Measurements from ENCODE around the gene MCRIP2.

MCRIP2 gene

DNA sequence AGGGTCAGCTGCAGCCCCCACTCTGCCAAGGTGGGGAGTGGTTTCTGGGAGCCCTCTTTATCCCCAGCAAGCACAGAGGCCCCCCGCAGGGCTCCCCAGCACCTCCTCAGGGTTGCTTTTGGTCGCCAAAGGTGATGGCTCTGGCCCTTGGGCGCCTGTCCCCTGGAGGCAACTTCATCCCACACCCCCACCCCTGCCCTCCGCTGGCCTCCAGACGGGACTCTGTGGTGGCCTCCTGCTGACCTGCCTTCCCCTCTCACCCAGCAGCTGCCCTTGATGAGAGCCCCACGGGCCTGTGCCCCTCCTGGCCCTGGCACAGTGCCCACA, 18.5 kb downstream of the MCRIP2 start:
- DNase-seq (ENCODE audit: low read depth), result no peak
- H3K4me3 ChIP-seq (ENCODE audit: low read length), result no peak overlapping the region
- TF ChIP-seq CTCF (conservative IDR thresholded peaks at IDR 0.05; ENCODE audit: low read depth, low read length), result no peak

DNA sequence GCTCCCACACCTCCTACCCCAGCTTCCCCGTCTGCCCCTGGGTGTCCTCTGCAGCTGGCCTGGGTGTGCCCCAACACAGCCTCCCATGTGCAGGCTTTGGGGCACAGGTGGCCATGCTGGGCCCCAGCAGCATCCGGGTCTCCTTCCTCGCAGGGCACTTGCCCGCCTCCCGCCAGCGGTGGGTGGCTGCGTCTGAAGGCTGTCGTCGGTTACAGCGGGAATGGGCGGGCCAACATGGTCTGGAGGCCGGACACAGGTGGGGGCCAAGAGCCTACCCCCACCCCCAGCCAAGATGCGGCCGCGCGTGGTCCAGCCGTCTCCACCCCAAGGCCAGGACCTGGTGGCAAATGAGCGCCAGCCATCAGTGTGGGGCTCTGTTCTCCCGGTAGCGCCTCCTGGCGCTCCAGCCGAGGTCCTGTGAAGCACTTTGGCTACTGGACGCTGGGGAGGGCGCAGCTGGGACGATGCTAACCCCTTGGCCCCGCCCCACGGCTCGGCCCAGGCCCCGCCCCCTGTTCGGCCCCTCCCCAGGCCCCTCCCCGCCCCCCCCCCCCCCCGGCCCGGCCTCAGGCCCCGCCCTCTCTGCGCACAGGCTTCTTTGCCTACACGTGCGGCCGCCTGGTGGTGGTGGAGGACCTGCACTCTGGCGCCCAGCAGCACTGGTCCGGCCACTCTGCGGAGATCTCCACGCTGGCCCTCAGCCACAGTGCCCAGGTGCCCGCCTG, 19.0 kb downstream of the MCRIP2 start:
- H3K4me3 ChIP-seq (ENCODE audit: low read length), result no peak overlapping the region
- TF ChIP-seq CTCF (conservative IDR thresholded peaks at IDR 0.05; ENCODE audit: low read depth, low read length), result peak; percentile 65
- DNase-seq (ENCODE audit: low read depth), result no peak

DNA sequence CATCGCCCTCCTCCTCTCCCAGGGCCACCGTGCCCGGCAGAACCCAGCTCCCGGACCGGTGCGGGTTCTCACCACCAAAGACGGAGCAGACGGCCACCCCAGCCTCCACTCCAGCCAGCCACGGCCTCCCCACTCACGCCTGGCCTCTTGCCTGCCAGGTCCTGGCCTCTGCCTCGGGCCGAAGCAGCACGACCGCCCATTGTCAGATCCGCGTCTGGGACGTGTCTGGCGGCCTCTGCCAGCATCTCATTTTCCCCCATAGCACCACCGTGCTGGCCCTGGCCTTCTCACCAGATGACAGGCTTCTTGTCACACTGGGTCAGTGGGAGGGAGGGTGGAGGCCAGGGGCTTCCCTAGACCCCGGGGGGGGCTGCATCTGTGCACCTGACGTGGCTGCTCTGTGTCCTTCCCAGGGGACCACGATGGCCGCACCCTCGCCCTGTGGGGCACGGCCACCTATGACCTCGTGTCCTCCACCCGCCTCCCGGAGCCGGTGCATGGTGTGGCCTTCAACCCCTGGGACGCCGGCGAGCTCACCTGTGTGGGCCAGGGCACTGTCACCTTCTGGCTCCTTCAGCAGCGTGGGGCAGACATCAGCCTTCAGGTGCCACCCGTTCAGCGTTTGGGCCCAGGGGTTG, 19.7 kb downstream of the MCRIP2 start:
- no peak for DNase-seq (ENCODE audit: low read depth)
- no peak for TF ChIP-seq CTCF (conservative IDR thresholded peaks at IDR 0.05; ENCODE audit: low read depth, low read length)
- no peak overlapping the region for H3K4me3 ChIP-seq (ENCODE audit: low read length)

DNA sequence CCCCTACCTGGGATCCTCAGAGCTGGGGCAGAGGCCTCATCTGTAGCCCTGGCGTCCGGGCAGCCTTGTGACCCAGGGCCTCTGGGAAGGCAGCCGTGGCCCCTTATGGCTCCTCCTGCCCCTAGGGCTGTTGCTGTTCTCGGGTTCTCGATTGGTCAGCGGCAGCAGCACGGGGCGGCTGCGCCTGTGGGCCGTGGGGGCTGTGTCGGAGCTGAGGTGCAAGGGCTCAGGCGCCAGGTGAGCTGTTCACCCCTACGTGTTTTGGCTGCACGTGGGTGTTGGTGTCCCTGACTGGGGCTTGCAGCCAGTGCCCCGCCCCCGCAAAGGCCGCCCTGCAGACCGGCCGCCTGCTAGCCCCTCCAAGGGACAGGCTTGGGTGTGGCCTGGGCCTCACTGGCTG, 20.5 kb downstream of the MCRIP2 start:
- H3K4me3 ChIP-seq (ENCODE audit: low read length), result no peak overlapping the region
- DNase-seq (ENCODE audit: low read depth), result no peak
- TF ChIP-seq CTCF (conservative IDR thresholded peaks at IDR 0.05; ENCODE audit: low read depth, low read length), result no peak

- TF ChIP-seq CTCF (conservative IDR thresholded peaks at IDR 0.05; ENCODE audit: low read depth, low read length), result no peak
- no peak for DNase-seq (ENCODE audit: low read depth)
- H3K4me3 ChIP-seq (ENCODE audit: low read length), result no peak overlapping the region
Measured at GRCh38 chr16:662597-662996, 21.0 kb downstream of the MCRIP2 start.

DNA sequence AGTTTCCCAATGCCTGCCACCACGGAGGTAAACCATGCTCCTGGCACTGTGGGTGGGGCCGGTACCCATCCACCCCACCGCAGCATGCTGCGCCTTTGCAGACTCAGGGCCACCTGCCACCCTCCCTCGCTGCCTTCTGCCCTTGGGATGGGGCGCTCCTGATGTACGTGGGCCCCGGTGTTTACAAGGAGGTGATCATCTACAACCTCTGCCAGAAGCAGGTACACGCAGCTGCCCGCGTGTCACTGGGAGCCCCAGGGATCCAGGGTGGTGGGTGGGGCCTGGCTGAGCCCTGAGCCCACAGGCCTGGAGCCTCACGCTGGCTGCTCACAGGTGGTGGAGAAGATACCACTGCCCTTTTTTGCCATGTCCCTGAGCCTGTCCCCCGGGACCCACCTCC, 24.9 kb downstream of the MCRIP2 start:
- H3K4me3 ChIP-seq (ENCODE audit: low read length), result no peak overlapping the region
- no peak for DNase-seq (ENCODE audit: low read depth)
- TF ChIP-seq CTCF (conservative IDR thresholded peaks at IDR 0.05; ENCODE audit: low read depth, low read length), result no peak

DNA sequence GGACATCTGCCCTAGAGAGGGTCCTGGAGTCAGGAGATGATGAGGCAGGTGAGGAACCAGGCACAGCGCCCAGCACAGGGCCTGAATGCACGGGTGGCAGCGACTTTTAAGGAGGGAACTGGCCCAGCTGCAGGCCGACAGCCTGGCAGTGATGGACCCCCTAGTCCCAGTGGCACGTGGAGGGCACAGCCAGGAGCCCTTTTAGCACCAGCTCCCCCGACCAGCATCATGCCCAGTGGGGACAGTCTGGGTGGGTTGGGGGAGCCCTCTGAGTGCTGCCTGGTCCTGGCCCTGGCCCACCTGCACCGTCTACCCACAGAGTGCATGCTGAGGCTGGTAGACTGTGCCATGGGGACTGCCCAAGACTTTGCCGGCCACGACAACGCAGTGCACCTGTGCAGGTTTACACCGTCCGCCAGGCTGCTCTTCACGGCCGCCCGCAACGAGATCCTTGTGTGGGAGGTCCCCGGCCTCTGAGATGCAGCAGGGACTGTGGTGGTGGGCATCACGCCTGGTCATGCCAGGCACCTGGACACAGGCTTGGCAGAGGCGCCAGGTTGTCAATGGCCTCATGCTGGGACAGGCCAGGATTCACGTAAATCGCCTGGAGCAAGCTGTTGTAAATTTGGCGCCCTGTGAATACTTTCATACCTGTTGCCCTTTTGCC, 25.6 kb downstream of the MCRIP2 start:
- H3K4me3 ChIP-seq (ENCODE audit: low read length), result no peak overlapping the region
- no peak for DNase-seq (ENCODE audit: low read depth)
- no peak for TF ChIP-seq CTCF (conservative IDR thresholded peaks at IDR 0.05; ENCODE audit: low read depth, low read length)

Measured in retinal pigment epithelial cell (primary cell).